Hepatocyte (in vitro differentiated cells): Measurements from ENCODE around the gene KCTD13. TPM values are rescaled to one million over a fixed set of nuclear protein-coding genes. Genes with fewer than 3 reads are reported as not detected.

Experiments used
- DNase-seq: peaks from one replicate; pipeline ENCODE4 v3.0.0-alpha.2; 2016; ENCODE audit warnings: low spot score
- H2AFZ ChIP-seq: fragments of 200-600 bp; sonication (generic); 2 replicates; pipeline ENCODE4 v1.6.0; 2016; ENCODE audit warnings: antibody characterized with exemption, mild to moderate bottlenecking
- H3K27ac ChIP-seq: fragments of 200-600 bp; sonication (generic); 2 replicates; pipeline ENCODE4 v1.5.1; 2016; ENCODE audit warnings: mild to moderate bottlenecking
- H3K27me3 ChIP-seq: fragments of 200-600 bp; sonication (generic); 2 replicates; pipeline ENCODE4 v1.6.1; 2016
- H3K36me3 ChIP-seq: fragments of 200-600 bp; sonication (generic); replicated peaks from 2 replicates; pipeline ENCODE4 v1.5.1; 2016; ENCODE audit warnings: low read depth; ENCODE audit not compliant: insufficient read depth
- H3K4me1 ChIP-seq: fragments of 200-600 bp; sonication (generic); 2 replicates; pipeline ENCODE4 v1.5.1; 2016; ENCODE audit warnings: mild to moderate bottlenecking, moderate library complexity; ENCODE audit not compliant: insufficient read depth
- H3K4me2 ChIP-seq: fragments of 200-600 bp; sonication (generic); 2 replicates; pipeline ENCODE4 v1.6.0; 2016
- H3K4me3 ChIP-seq: fragments of 200-600 bp; sonication (generic); 2 replicates; pipeline ENCODE4 v1.5.1; 2016; ENCODE audit warnings: mild to moderate bottlenecking
- H3K79me2 ChIP-seq: fragments of 200-600 bp; sonication (generic); 2 replicates; pipeline ENCODE4 v1.6.0; 2017; ENCODE audit warnings: mild to moderate bottlenecking
- H3K9me2 ChIP-seq: fragments of 200-600 bp; sonication (generic); replicated peaks from 2 replicates; pipeline ENCODE4 v1.6.0; 2017; ENCODE audit warnings: mild to moderate bottlenecking; ENCODE audit not compliant: insufficient read depth
- H3K9me3 ChIP-seq: fragments of 200-600 bp; sonication (generic); 2 replicates; pipeline ENCODE4 v1.5.1; 2016; ENCODE audit warnings: low read depth, mild to moderate bottlenecking
- H4K20me1 ChIP-seq: fragments of 200-600 bp; sonication (generic); 2 replicates; pipeline ENCODE4 v1.6.0; 2016; ENCODE audit warnings: mild to moderate bottlenecking; ENCODE audit not compliant: insufficient read depth, poor library complexity, severe bottlenecking
- EZH2 ChIP-seq: fragments of 200-600 bp; sonication (generic); IDR thresholded peaks from 2 replicates; pipeline ENCODE4 v1.6.1; 2016; ENCODE audit warnings: antibody characterized with exemption, mild to moderate bottlenecking, borderline replicate concordance
- EZH2phosphoT487 ChIP-seq: fragments of 200-600 bp; sonication (generic); IDR thresholded peaks from one replicate; pipeline ENCODE4 v1.6.1; 2018; ENCODE audit warnings: antibody characterized with exemption, mild to moderate bottlenecking, low read depth, moderate library complexity; ENCODE audit not compliant: unreplicated experiment, severe bottlenecking
- WGBS: methylation state at CpG from one replicate; pipeline ENCODE4 v1.1.6; 2016; ENCODE audit warnings: low lambda C conversion rate; ENCODE audit errors: missing lambda C conversion rate; 5-methylcytosine and 5-hydroxymethylcytosine counted together
- polyA plus RNA-seq: library from polyadenylated mRNA; unstranded; fragments of >200 nt; fragmentation: Nextera tagmentation; extraction: Ambion mirVana; gene quantifications from 2 replicates; pipeline ENCODE4 v1.2.1, GENCODE V29; 2016
- total RNA-seq: library from RNA; depleted of rRNA; stranded (reverse); fragments of >200 nt; gene quantifications from 2 replicates; pipeline ENCODE4 v1.2.3, GENCODE V29; 2014
- TF ChIP-seq, protein P1 (sequence below): fragments of 200-600 bp; sonication (generic); IDR thresholded peaks from 2 replicates; pipeline ENCODE4 v1.5.1; 2016; ENCODE audit warnings: antibody characterized with exemption, mild to moderate bottlenecking; ENCODE audit not compliant: poor library complexity

The KCTD13 gene
- total and polyA plus RNA-seq, 2 experiments from 2014 or later: 14.3 to 18.8 TPM

DNA sequence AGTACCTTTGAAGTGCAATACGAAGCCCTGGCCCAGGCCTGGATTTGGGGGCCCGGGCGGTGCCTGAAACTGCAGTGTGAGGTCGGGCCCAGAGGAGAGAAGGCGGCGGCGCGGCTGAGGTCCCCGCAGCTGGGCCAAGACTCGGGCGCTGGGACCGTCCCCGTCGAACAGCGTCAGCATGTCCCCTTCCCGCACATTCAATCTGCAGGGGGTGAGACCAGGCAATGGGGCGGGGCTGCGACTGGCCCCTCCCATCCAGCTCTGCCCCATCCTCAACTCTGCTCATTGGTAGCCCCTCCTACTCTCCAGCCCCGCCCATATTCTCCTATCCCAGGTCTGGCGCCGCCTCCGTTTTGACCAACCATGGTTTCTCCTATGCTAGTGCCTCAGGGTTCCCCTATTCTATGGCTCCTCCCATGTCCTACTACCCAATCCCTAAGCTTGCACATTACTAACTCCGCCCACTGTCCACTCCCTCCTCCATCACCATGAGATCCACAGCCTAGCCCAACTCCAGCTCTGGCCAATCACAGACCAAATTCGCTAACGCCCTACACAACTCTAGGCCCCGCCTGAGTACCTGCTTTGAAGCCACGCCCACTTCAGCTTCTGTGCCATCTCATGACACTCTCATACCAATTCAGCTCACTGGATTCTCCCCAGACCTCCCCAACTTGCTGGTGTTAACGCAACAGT, 48.6 kb downstream of the KCTD13 start:
- no peaks in the 10 kb centered on the region for H3K79me2 ChIP-seq
- H3K4me2 ChIP-seq: peak overlapping the region; percentile 68
- peak; percentile 19 for DNase-seq
- TF ChIP-seq EZH2phosphoT487: no peak
- TF ChIP-seq EZH2: no peak
- TF ChIP-seq, protein P1, sequence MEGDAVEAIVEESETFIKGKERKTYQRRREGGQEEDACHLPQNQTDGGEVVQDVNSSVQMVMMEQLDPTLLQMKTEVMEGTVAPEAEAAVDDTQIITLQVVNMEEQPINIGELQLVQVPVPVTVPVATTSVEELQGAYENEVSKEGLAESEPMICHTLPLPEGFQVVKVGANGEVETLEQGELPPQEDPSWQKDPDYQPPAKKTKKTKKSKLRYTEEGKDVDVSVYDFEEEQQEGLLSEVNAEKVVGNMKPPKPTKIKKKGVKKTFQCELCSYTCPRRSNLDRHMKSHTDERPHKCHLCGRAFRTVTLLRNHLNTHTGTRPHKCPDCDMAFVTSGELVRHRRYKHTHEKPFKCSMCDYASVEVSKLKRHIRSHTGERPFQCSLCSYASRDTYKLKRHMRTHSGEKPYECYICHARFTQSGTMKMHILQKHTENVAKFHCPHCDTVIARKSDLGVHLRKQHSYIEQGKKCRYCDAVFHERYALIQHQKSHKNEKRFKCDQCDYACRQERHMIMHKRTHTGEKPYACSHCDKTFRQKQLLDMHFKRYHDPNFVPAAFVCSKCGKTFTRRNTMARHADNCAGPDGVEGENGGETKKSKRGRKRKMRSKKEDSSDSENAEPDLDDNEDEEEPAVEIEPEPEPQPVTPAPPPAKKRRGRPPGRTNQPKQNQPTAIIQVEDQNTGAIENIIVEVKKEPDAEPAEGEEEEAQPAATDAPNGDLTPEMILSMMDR: no peak
- WGBS: 24% methylated on average over 22 of the region's 28 CpGs
- no peaks in the 10 kb centered on the region for H4K20me1 ChIP-seq
- no peak overlapping the region for H3K4me3 ChIP-seq
- H3K9me3 ChIP-seq: no peaks in the 10 kb centered on the region
- H3K27ac ChIP-seq: no peak overlapping the region
- H3K9me2 ChIP-seq: no peaks in the 10 kb centered on the region
- no peak overlapping the region for H2AFZ ChIP-seq
- H3K27me3 ChIP-seq: peaks cover 21% of the 10 kb centered on the region
- H3K36me3 ChIP-seq: no peaks in the 10 kb centered on the region
- H3K4me1 ChIP-seq: no peaks in the 10 kb centered on the region

DNA sequence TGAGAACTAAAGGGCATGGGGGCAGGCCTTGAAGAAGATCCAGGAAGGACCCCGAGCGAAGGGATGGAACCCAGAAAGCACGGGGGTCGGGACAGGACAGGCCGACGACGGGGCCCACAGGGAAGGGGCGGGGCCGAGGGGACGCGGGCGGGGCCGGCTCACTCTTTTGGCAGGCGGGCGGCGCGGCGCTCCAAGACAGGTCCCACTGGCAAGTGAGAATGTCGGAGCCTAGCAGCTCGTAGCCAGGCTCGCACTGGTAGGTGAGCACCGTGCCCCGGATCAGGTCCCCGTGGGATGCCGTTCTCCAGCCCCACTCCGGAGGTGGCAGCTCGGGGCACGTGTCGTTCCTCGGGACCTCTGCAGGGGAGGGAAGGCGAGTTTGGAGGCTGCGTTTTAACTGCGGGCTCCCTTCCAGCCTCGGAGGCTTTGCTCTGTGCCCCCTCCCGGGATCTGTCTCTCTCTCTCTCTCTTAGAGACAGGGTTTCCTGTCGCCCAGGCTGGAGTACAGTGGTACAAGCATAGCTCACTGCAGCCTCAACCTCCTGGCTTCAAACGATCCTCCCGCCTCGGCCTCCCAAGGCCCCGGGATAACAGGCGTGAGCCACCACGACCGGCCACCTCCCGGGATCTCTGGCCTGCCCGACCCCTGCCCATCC, 49.3 kb downstream of the KCTD13 start:
- H2AFZ ChIP-seq: no peak overlapping the region

DNA sequence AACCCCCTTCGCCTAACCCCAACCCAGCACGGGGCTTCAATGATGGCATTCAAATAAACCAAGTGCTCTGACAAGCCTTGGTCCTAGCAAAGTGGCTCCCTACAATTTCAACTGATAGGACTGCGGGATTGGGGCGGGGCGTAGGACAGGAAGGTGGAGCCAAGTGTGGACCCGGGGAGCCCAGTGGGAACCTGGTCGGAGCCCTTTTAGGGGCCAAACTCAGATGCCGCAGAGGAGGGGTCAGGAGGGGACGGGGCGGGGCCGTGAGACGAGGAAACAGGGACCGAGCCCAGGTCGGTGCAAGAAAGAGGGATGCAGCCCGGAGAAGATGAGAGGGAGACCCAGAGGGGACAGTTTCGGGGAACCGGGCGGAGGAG, 49.8 kb downstream of the KCTD13 start:
- Histone ChIP-seq H3K27ac (no peak overlapping the region), H3K4me2 (peak overlapping the region; percentile 68), H3K9me2 (no peaks in the 10 kb centered on the region), H3K27me3 (peaks cover 21% of the 10 kb centered on the region), H2AFZ (no peak overlapping the region), H3K4me3 (no peak overlapping the region), H3K36me3 (no peaks in the 10 kb centered on the region), H3K4me1 (no peaks in the 10 kb centered on the region), H3K9me3 (no peaks in the 10 kb centered on the region), H3K79me2 (no peaks in the 10 kb centered on the region), H4K20me1 (no peaks in the 10 kb centered on the region)
- TF ChIP-seq EZH2phosphoT487 (no peak), EZH2 (no peak)
- TF ChIP-seq, protein P1: no peak
- DNase-seq: no peak
- 38% methylated on average over 15 of the region's 18 CpGs for WGBS

More for the DNA sequence above, 49.3 kb downstream of the KCTD13 start:
- no peaks in the 10 kb centered on the region for H3K79me2 ChIP-seq
- no peaks in the 10 kb centered on the region for H4K20me1 ChIP-seq
- WGBS: 19% methylated on average over 38 of the region's 45 CpGs
- TF ChIP-seq, protein P1: no peak
- TF ChIP-seq EZH2: peak; percentile 59
- H3K4me3 ChIP-seq: no peak overlapping the region
- no peaks in the 10 kb centered on the region for H3K4me1 ChIP-seq
- peak overlapping the region; percentile 68 for H3K4me2 ChIP-seq
- H3K9me3 ChIP-seq: no peaks in the 10 kb centered on the region
- H3K9me2 ChIP-seq: no peaks in the 10 kb centered on the region
- no peak overlapping the region for H3K27ac ChIP-seq
- no peaks in the 10 kb centered on the region for H3K36me3 ChIP-seq
- H3K27me3 ChIP-seq: peaks cover 21% of the 10 kb centered on the region
- DNase-seq: no peak
